Endodermal cell (in vitro differentiated cells): ENCODE results near the gene FBLN2. TPM values are rescaled to one million over a fixed set of nuclear protein-coding genes. Genes with fewer than 3 reads are reported as not detected.
A peak's percentile ranks its signal among the peaks of the same experiment; 100 is the strongest.

Experiments
- DNase-seq: peaks from one replicate; pipeline ENCODE4 v3.0.0-alpha.2; 2017
- H3K27ac ChIP-seq: 2 replicates; pipeline ENCODE4 v1.5.1; 2013; ENCODE audit warnings: mild to moderate bottlenecking, low read depth, low read length, moderate library complexity
- H3K27me3 ChIP-seq: 2 replicates; pipeline ENCODE4 v1.6.1; 2013; ENCODE audit warnings: mild to moderate bottlenecking, low read length, moderate library complexity; ENCODE audit not compliant: insufficient read depth, control insufficient read depth, poor library complexity, severe bottlenecking
- H3K36me3 ChIP-seq: 2 replicates; pipeline ENCODE4 v1.7.0; 2013; ENCODE audit warnings: mild to moderate bottlenecking, low read length, moderate library complexity; ENCODE audit not compliant: control insufficient read depth, insufficient read depth
- H3K4me1 ChIP-seq: one replicate; pipeline ENCODE4 v1.7.0; 2013; ENCODE audit warnings: low read length; ENCODE audit not compliant: control insufficient read depth, insufficient read depth
- H3K4me3 ChIP-seq: 2 replicates; pipeline ENCODE4 v1.5.1; 2013; ENCODE audit warnings: mild to moderate bottlenecking, low read length, moderate library complexity
- H3K9ac ChIP-seq: 2 replicates; pipeline ENCODE4 v1.6.1; 2013; ENCODE audit warnings: mild to moderate bottlenecking, low read length, moderate library complexity; ENCODE audit not compliant: poor library complexity, severe bottlenecking; ENCODE audit errors: extremely low read depth
- H3K9me3 ChIP-seq: 2 replicates; pipeline ENCODE4 v1.6.1; 2013; ENCODE audit warnings: mild to moderate bottlenecking, low read length, moderate library complexity; ENCODE audit not compliant: control insufficient read depth
- H3K27ac Mint-ChIP-seq: 2 replicates; pipeline ENCODE4 v1.8.0; 2020; ENCODE audit warnings: mixed read lengths
- H3K27me3 Mint-ChIP-seq: 2 replicates; pipeline ENCODE4 v1.8.0; 2021; ENCODE audit warnings: mild to moderate bottlenecking, mixed read lengths; ENCODE audit not compliant: insufficient read depth
- H3K36me3 Mint-ChIP-seq: 2 replicates; pipeline ENCODE4 v1.8.0; 2020; ENCODE audit warnings: low read depth, mixed read lengths
- H3K4me1 Mint-ChIP-seq: 2 replicates; pipeline ENCODE4 v1.8.0; 2020; ENCODE audit warnings: mixed read lengths
- H3K4me3 Mint-ChIP-seq: 2 replicates; pipeline ENCODE4 v1.8.0; 2020; ENCODE audit warnings: mild to moderate bottlenecking, moderate library complexity, mixed read lengths
- H3K9me3 Mint-ChIP-seq: 2 replicates; pipeline ENCODE4 v1.8.0; 2020; ENCODE audit warnings: mild to moderate bottlenecking, mixed read lengths
- CTCF ChIP-seq: fragments of 200-600 bp; sonication (generic); conservative IDR thresholded peaks from 2 replicates; pipeline ENCODE4 v1.5.0; 2021; ENCODE audit warnings: antibody characterized with exemption, mild to moderate bottlenecking
- WGBS, 2 experiments: methylation state at CpG; one replicate each; pipeline versions ENCODE4 v1.1.5 to v1.1.7; 2013; ENCODE audit warnings: missing lambda C conversion rate in 2 of 2, mixed read lengths in 1 of 2; ENCODE audit not compliant: insufficient coverage in 1 of 2, insufficient read length in 1 of 2; 5-methylcytosine and 5-hydroxymethylcytosine counted together
- total RNA-seq, 2 donors: library from RNA; stranded (reverse); fragmentation: NEBNext Ultra II Directional in 1 of 2; extraction: Animal tissue kit (Norgen Biotek cat#: 25700) in 1 of 2; gene quantifications; 2 replicates in 1 of 2; 3 replicates in 1 of 2; pipeline ENCODE4 v1.2.1, GENCODE V29; 2021

FBLN2 gene
- total RNA-seq, 2 donors from 2014 or later = 86.1 to 136 TPM

GRCh38 chr3:13620776-13621365, 71.9 kb downstream of the FBLN2 start:
- Mint-ChIP-seq H3K9me3 (no peaks in the 10 kb centered on the region), H3K4me3 (no peak overlapping the region), H3K27ac (no peak overlapping the region), H3K36me3 (peaks cover 28% of the 10 kb centered on the region), H3K27me3 (no peaks in the 10 kb centered on the region), H3K4me1 (no peaks in the 10 kb centered on the region)
- no peaks in the 10 kb centered on the region for H3K4me1 ChIP-seq
- WGBS, 2 experiments = 93 to 94% methylated on average over 11 to 12 of the region's 12 CpGs
- H3K9me3 ChIP-seq = no peaks in the 10 kb centered on the region
- TF ChIP-seq CTCF = no peak
- no peak for DNase-seq
- no peak overlapping the region for H3K27ac ChIP-seq
- H3K27me3 ChIP-seq = no peaks in the 10 kb centered on the region
- H3K36me3 ChIP-seq = no peaks in the 10 kb centered on the region
- no peak overlapping the region for H3K4me3 ChIP-seq
- H3K9ac ChIP-seq = no peak overlapping the region

GRCh38 chr3:13621381-13622221, 72.7 kb downstream of the FBLN2 start:
- H3K9me3 Mint-ChIP-seq = no peaks in the 10 kb centered on the region
- no peaks in the 10 kb centered on the region for H3K27me3 ChIP-seq

GRCh38 chr3:13622356-13622755, 73.4 kb downstream of the FBLN2 start:
- Mint-ChIP-seq H3K27ac (no peak overlapping the region), H3K9me3 (no peaks in the 10 kb centered on the region), H3K36me3 (peaks cover 20% of the 10 kb centered on the region), H3K4me3 (no peak overlapping the region), H3K27me3 (no peaks in the 10 kb centered on the region), H3K4me1 (no peaks in the 10 kb centered on the region)
- TF ChIP-seq CTCF = no peak
- H3K9ac ChIP-seq = no peak overlapping the region
- no peaks in the 10 kb centered on the region for H3K36me3 ChIP-seq
- H3K4me1 ChIP-seq = no peaks in the 10 kb centered on the region
- no peaks in the 10 kb centered on the region for H3K27me3 ChIP-seq
- 89 to 93% methylated on average over 5 to 15 of the region's 15 CpGs for WGBS, 2 experiments
- DNase-seq = no peak
- H3K27ac ChIP-seq = peak overlapping the region; percentile 78
- no peak overlapping the region for H3K4me3 ChIP-seq
- no peaks in the 10 kb centered on the region for H3K9me3 ChIP-seq

More at GRCh38 chr3:13621381-13622221, 72.7 kb downstream of the FBLN2 start:
- Mint-ChIP-seq H3K27me3 (no peaks in the 10 kb centered on the region), H3K4me3 (no peak overlapping the region), H3K36me3 (peaks cover 25% of the 10 kb centered on the region), H3K4me1 (no peaks in the 10 kb centered on the region), H3K27ac (no peak overlapping the region)
- no peak overlapping the region for H3K27ac ChIP-seq
- no peaks in the 10 kb centered on the region for H3K4me1 ChIP-seq
- no peak overlapping the region for H3K9ac ChIP-seq
- no peaks in the 10 kb centered on the region for H3K36me3 ChIP-seq
- peak; percentile 34 for TF ChIP-seq CTCF
- DNase-seq = no peak
- H3K9me3 ChIP-seq = no peaks in the 10 kb centered on the region
- H3K4me3 ChIP-seq = no peak overlapping the region
- 90 to 91% methylated on average over 19 to 31 of the region's 31 CpGs for WGBS, 2 experiments
